22Rv1 (cell line): ENCODE results near the gene GAB4.

ENCODE experiments used
- ZFX ChIP-seq: fragments of 450-650 bp; IDR thresholded peaks from 2 replicates; pipeline ENCODE4 v1.6.1; 2017; ENCODE audit warnings: antibody characterized with exemption, borderline replicate concordance
- TF ChIP-seq, protein P1 (sequence below): fragments of 450-650 bp; IDR thresholded peaks from 2 replicates; pipeline ENCODE4 v1.5.1; 2017; ENCODE audit warnings: mild to moderate bottlenecking

DNA sequence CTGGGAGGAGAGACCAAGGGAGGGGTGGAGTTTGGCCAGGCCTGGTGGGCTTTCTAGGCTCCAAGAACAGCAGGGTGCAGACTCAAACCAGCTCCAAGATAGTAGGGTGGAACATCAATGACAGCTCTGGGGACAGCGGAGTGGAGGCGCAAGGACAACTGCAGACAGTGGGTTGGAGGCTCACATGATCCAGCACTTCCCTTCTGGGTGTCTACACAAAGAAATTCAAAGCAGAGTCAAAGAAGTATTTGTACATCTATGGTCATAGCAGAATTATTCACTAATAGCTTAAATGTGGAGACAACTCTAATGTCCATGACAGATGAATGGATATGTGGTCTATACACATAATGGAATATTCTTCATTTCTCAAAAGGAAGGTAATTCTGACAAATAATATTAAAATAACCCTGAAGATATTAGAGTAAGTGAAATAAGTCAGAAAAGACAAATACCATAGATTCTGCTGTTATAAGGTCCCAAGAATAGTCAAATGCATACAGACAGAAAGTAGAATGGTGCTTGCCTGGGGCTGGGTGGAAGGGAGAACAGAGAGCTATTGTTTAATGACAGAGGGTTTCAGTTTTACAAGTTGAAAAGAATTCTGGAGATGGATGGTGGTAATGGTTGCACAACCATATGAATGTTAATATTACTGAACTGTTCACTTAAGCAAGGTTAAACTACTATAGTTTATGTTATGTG, 5.5 kb upstream of the GAB4 start:
- TF ChIP-seq, protein P1, sequence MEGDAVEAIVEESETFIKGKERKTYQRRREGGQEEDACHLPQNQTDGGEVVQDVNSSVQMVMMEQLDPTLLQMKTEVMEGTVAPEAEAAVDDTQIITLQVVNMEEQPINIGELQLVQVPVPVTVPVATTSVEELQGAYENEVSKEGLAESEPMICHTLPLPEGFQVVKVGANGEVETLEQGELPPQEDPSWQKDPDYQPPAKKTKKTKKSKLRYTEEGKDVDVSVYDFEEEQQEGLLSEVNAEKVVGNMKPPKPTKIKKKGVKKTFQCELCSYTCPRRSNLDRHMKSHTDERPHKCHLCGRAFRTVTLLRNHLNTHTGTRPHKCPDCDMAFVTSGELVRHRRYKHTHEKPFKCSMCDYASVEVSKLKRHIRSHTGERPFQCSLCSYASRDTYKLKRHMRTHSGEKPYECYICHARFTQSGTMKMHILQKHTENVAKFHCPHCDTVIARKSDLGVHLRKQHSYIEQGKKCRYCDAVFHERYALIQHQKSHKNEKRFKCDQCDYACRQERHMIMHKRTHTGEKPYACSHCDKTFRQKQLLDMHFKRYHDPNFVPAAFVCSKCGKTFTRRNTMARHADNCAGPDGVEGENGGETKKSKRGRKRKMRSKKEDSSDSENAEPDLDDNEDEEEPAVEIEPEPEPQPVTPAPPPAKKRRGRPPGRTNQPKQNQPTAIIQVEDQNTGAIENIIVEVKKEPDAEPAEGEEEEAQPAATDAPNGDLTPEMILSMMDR, result no peak
- no peak for TF ChIP-seq ZFX
